Endothelial cell of umbilical vein (primary cell): ENCODE measurements around the gene CADPS. TPM values are rescaled to one million over a fixed set of nuclear protein-coding genes. Genes with fewer than 3 reads are reported as not detected.

ENCODE experiments used
- BruUV-seq: library from RNA; stranded (reverse); fragments of 400-500 nt; replicated peaks from 2 replicates; lab custom pipeline; 2021; lab: Mats Ljungman, UMichigan
- CTCF ChIA-PET: fragments of 300-600, 350-600 bp; sonication (Branson Sonifier 250); formaldehyde crosslinking; loops from one replicate; lab custom pipeline; 2021; ENCODE audit warnings: antibody characterized with exemption, inconsistent platforms; lab: Charles Lee
- POLR2A ChIA-PET: fragments of 300-600, 350-600 bp; sonication (Branson Sonifier 250); formaldehyde crosslinking; loops from one replicate; lab custom pipeline; 2021; ENCODE audit warnings: antibody characterized with exemption, inconsistent platforms; lab: Charles Lee
- DNase-seq: peaks from one replicate; pipeline ENCODE4 v3.0.0-alpha.2; 2011; ENCODE audit warnings: low read depth, low spot score
- FAIRE-seq: peaks from 2 replicates; lab custom pipeline; 2011; peaks lifted over from hg19 to GRCh38; lab: Jason Lieb, UNC
- H2AFZ ChIP-seq: 2 replicates; pipeline ENCODE4 v1.6.0; 2012; ENCODE audit warnings: low read depth, low read length, control low read depth, inconsistent platforms
- H3K27ac ChIP-seq: 2 replicates; pipeline ENCODE4 v1.5.1; 2011; ENCODE audit warnings: low read depth, mild to moderate bottlenecking, control low read depth, low read length, moderate library complexity; ENCODE audit not compliant: insufficient read depth
- H3K27me3 ChIP-seq, 2 experiments: 2 replicates each; pipeline versions ENCODE4 v1.6.0 to v1.6.1; 2011; ENCODE audit warnings: low read length in 2 of 2, mixed read lengths in 1 of 2; ENCODE audit not compliant: control insufficient read depth in 2 of 2, insufficient read depth in 2 of 2
- H3K36me3 ChIP-seq, 2 experiments: 2 replicates in 1 of 2; 3 replicates in 1 of 2; pipeline ENCODE4 v1.5.1; 2011; ENCODE audit warnings: low read length in 2 of 2, mild to moderate bottlenecking in 1 of 2, moderate library complexity in 1 of 2; ENCODE audit not compliant: control insufficient read depth in 2 of 2, insufficient read depth in 2 of 2; ENCODE audit errors: extremely low read depth in 1 of 2
- H3K4me1 ChIP-seq: 3 replicates; pipeline ENCODE4 v1.5.1; 2011; ENCODE audit warnings: mild to moderate bottlenecking, low read length; ENCODE audit not compliant: control insufficient read depth, insufficient read depth; ENCODE audit errors: extremely low read depth
- H3K4me2 ChIP-seq: 2 replicates; pipeline ENCODE4 v1.6.1; 2011; ENCODE audit warnings: low read length, control low read depth, mixed read lengths; ENCODE audit not compliant: insufficient read depth
- H3K4me3 ChIP-seq, 3 experiments: fragments of 200-600 bp in 1 of 3; sonication (generic), shearing (Covaris generic) in 1 of 3; replicated peaks in 1 of 3; 2 replicates each; pipeline ENCODE4 v1.5.1; 2011 to 2016; ENCODE audit warnings: control low read depth in 3 of 3, low read length in 3 of 3, mild to moderate bottlenecking in 2 of 3, inconsistent platforms in 1 of 3, low read depth in 1 of 3, moderate library complexity in 1 of 3; ENCODE audit not compliant: insufficient read depth in 1 of 3
- H3K79me2 ChIP-seq: 2 replicates; pipeline ENCODE4 v1.6.0; 2012; ENCODE audit warnings: low read length, inconsistent platforms; ENCODE audit not compliant: control insufficient read depth, insufficient read depth
- H3K9ac ChIP-seq: replicated peaks from 2 replicates; pipeline ENCODE3; 2011; ENCODE audit warnings: low read length, control low read depth; ENCODE audit not compliant: insufficient read depth; ENCODE audit errors: extremely low read depth
- H3K9me1 ChIP-seq: replicated peaks from 3 replicates; pipeline ENCODE4 v1.6.0; 2011; ENCODE audit warnings: mild to moderate bottlenecking, low read length; ENCODE audit not compliant: control insufficient read depth, insufficient read depth; ENCODE audit errors: extremely low read depth
- H3K9me3 ChIP-seq: replicated peaks from 2 replicates; pipeline ENCODE4 v1.5.1; 2012; ENCODE audit warnings: low read length, inconsistent platforms; ENCODE audit not compliant: control insufficient read depth, insufficient read depth
- H4K20me1 ChIP-seq: replicated peaks from 2 replicates; pipeline ENCODE3; 2011; ENCODE audit warnings: mild to moderate bottlenecking, low read length; ENCODE audit not compliant: control insufficient read depth, insufficient read depth; ENCODE audit errors: extremely low read depth
- CTCF ChIP-seq, 2 donors: IDR thresholded peaks; 1 replicate in 1 of 2; 2 replicates in 1 of 2; pipeline ENCODE4 v1.5.1; 2011; ENCODE audit warnings: low read length in 2 of 2, mild to moderate bottlenecking in 2 of 2, moderate library complexity in 2 of 2, control low read depth in 1 of 2, inconsistent platforms in 1 of 2, low read depth in 1 of 2; ENCODE audit not compliant: insufficient read depth in 1 of 2; ENCODE audit errors: extremely low read depth in 1 of 2
- EZH2 ChIP-seq: IDR thresholded peaks from 2 replicates; pipeline ENCODE4 v1.6.1; 2012; ENCODE audit warnings: borderline replicate concordance, low read depth, mild to moderate bottlenecking, moderate library complexity, low read length, inconsistent platforms; ENCODE audit not compliant: severe bottlenecking
- FOS ChIP-seq: IDR thresholded peaks from 2 replicates; pipeline ENCODE4 v1.6.1; 2011; ENCODE audit warnings: mild to moderate bottlenecking, low read length, moderate library complexity, borderline replicate concordance; ENCODE audit not compliant: insufficient read depth
- GATA2 ChIP-seq: IDR thresholded peaks from 2 replicates; pipeline ENCODE4 v1.7.0; 2011; ENCODE audit warnings: low read depth, mild to moderate bottlenecking, moderate library complexity, mixed read lengths, low read length; ENCODE audit not compliant: insufficient read length, insufficient read depth
- JUN ChIP-seq: IDR thresholded peaks from 2 replicates; pipeline ENCODE4 v1.6.1; 2011; ENCODE audit warnings: borderline replicate concordance, low read depth; ENCODE audit not compliant: insufficient read length, insufficient read depth
- MYC ChIP-seq: IDR thresholded peaks from one replicate; pipeline ENCODE4 v1.6.1; 2011; ENCODE audit warnings: mild to moderate bottlenecking, low read depth, low read length
- POLR2A ChIP-seq: IDR thresholded peaks from 2 replicates; pipeline ENCODE4 v1.6.1; 2012; ENCODE audit warnings: low read depth, mild to moderate bottlenecking, control low read depth, low read length
- POLR2AphosphoS5 ChIP-seq: IDR thresholded peaks from 2 replicates; pipeline ENCODE4 v1.6.1; 2012; ENCODE audit warnings: low read depth, mild to moderate bottlenecking, control low read depth, low read length, moderate library complexity; ENCODE audit not compliant: insufficient read depth
- dilution Hi-C: fragments of 300-500 bp; cut with MboI; formaldehyde crosslinking; loops from one replicate; pipeline ENCODE4 v1.15.0; 2019; ENCODE audit warnings: low sequenced_read_pairs; ENCODE audit not compliant: extremely low pct_ligation_motif_present
- intact Hi-C: fragments of 100-400 bp; cut with micrococcal nuclease; formaldehyde crosslinking; loops from one replicate; pipeline ENCODE4 v1.10.0; 2022
- polyA plus RNA-seq, 4 experiments: library from polyadenylated mRNA; depleted of rRNA in 3 of 4; stranded (reverse) in 3 of 4; unstranded in 1 of 4; fragments of >200 nt; gene quantifications; 2 replicates each; pipeline versions ENCODE4 v1.2.1 to v1.2.3, GENCODE V29; 2011 to 2012; ENCODE audit warnings: missing spikeins in 1 of 4
- total RNA-seq: library from RNA; stranded (reverse); gene quantifications from 2 replicates; pipeline ENCODE4 v1.2.3, GENCODE V29; 2021
- TF ChIP-seq, protein P1 (sequence below): IDR thresholded peaks from 2 replicates; pipeline ENCODE4 v1.6.1; 2011; ENCODE audit not compliant: insufficient read depth, insufficient read length

CADPS gene
- total and polyA plus RNA-seq, 2 donors (not counting 3 experiments of a cell fraction or from before 2014, with no cell fraction given), result not detected

- Histone ChIP-seq H3K79me2 (no peaks in the 10 kb centered on the region), H3K27ac (no peak overlapping the region), H4K20me1 (no peaks in the 10 kb centered on the region), H3K4me1 (no peaks in the 10 kb centered on the region), H2AFZ (no peak overlapping the region), H3K9me3 (no peaks in the 10 kb centered on the region), H3K4me2 (no peak overlapping the region), H3K4me3 (no peak overlapping the region), H3K9ac (no peak overlapping the region), H3K36me3 (no peaks in the 10 kb centered on the region), H3K27me3 (no peaks in the 10 kb centered on the region), H3K9me1 (no peaks in the 10 kb centered on the region)
- CTCF ChIA-PET, result no interaction called here
- TF ChIP-seq EZH2, result no peak
- no peak for TF ChIP-seq FOS
- no peak for TF ChIP-seq MYC
- no peak for TF ChIP-seq JUN
- no peak for TF ChIP-seq GATA2
- no peak for TF ChIP-seq POLR2AphosphoS5
- TF ChIP-seq, protein P1, sequence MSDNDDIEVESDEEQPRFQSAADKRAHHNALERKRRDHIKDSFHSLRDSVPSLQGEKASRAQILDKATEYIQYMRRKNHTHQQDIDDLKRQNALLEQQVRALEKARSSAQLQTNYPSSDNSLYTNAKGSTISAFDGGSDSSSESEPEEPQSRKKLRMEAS, result no peak
- TF ChIP-seq CTCF (IDR thresholded peaks at IDR 0.05; ENCODE audit: extremely low read depth in 1 of 2, insufficient read depth in 1 of 2, low read depth in 1 of 2, low read length in 2 of 2), result no peak
- TF ChIP-seq POLR2A, result no peak
- BruUV-seq, result no TSS peak
- POLR2A ChIA-PET, result no interaction called here
- no peak for FAIRE-seq
- intact Hi-C loops (no loop called here), dilution Hi-C loops (no loop called here)
- no peak for DNase-seq
Observed at GRCh38 chr3:62758296-62759066, 116.7 kb downstream of the CADPS start.
